HFFc6 (cell line): Measurements from ENCODE around the gene SLC22A23. TPM values are rescaled to one million over a fixed set of nuclear protein-coding genes. Genes with fewer than 3 reads are reported as not detected.

ENCODE experiments used
- DNase-seq: peaks from one replicate; pipeline ENCODE4 v3.0.0-alpha.2; 2018
- H3K27ac Mint-ChIP-seq: 2 replicates; pipeline ENCODE4 v1.8.0; 2020; ENCODE audit warnings: mild to moderate bottlenecking, mixed read lengths
- H3K27me3 Mint-ChIP-seq: 2 replicates; pipeline ENCODE4 v1.8.0; 2021; ENCODE audit warnings: mild to moderate bottlenecking, moderate library complexity, mixed read lengths; ENCODE audit not compliant: insufficient read depth
- H3K36me3 Mint-ChIP-seq: 2 replicates; pipeline ENCODE4 v1.8.0; 2021; ENCODE audit warnings: low read depth, mixed read lengths
- H3K4me1 Mint-ChIP-seq: 2 replicates; pipeline ENCODE4 v1.8.0; 2020; ENCODE audit warnings: low read depth, mixed read lengths
- H3K4me3 Mint-ChIP-seq: 2 replicates; pipeline ENCODE4 v1.8.0; 2020; ENCODE audit warnings: mild to moderate bottlenecking, moderate library complexity, mixed read lengths
- H3K9me3 Mint-ChIP-seq: 2 replicates; pipeline ENCODE4 v1.8.0; 2020; ENCODE audit warnings: mild to moderate bottlenecking, mixed read lengths
- CTCF ChIP-seq: fragments of 200-600 bp; sonication (generic); IDR thresholded peaks from 2 replicates; pipeline ENCODE4 v1.5.0; 2021; ENCODE audit warnings: antibody characterized with exemption, mild to moderate bottlenecking
- total RNA-seq, 6 experiments: library from RNA; stranded (reverse); fragmentation: NEBNext Ultra II Directional; extraction: Animal tissue kit (Norgen Biotek cat#: 25700); gene quantifications; 2 replicates in 1 of 6; 3 replicates in 5 of 6; pipeline ENCODE4 v1.2.3, GENCODE V29; 2021

SLC22A23 gene
- total RNA-seq, 6 experiments from 2014 or later = 0.10 to 0.55 (median 0.21) TPM

- H3K4me1 Mint-ChIP-seq = peaks cover 16% of the 10 kb centered on the region
- H3K4me3 Mint-ChIP-seq = no peak overlapping the region
- no peak overlapping the region for H3K27ac Mint-ChIP-seq
- H3K36me3 Mint-ChIP-seq = no peaks in the 10 kb centered on the region
- H3K9me3 Mint-ChIP-seq = no peaks in the 10 kb centered on the region
- DNase-seq = no peak
- peaks cover 40% of the 10 kb centered on the region for H3K27me3 Mint-ChIP-seq
- no peak for TF ChIP-seq CTCF
These were observed 134.4 kb downstream of the SLC22A23 start for GRCh38 chr6:3322366-3322890.

GRCh38 chr6:3321875-3322274 lies 135.0 kb downstream of the SLC22A23 start:
- peaks cover 43% of the 10 kb centered on the region for H3K27me3 Mint-ChIP-seq
- no peak for TF ChIP-seq CTCF
- no peak for DNase-seq

GRCh38 chr6:3321042-3321441 lies 135.8 kb downstream of the SLC22A23 start:
- H3K4me1 Mint-ChIP-seq = peaks cover 16% of the 10 kb centered on the region
- H3K36me3 Mint-ChIP-seq = no peaks in the 10 kb centered on the region
- no peak for TF ChIP-seq CTCF
- no peak overlapping the region for H3K4me3 Mint-ChIP-seq
- H3K27me3 Mint-ChIP-seq = peaks cover 43% of the 10 kb centered on the region
- H3K9me3 Mint-ChIP-seq = no peaks in the 10 kb centered on the region
- DNase-seq = no peak
- no peak overlapping the region for H3K27ac Mint-ChIP-seq

More at GRCh38 chr6:3321875-3322274, 135.0 kb downstream of the SLC22A23 start:
- H3K9me3 Mint-ChIP-seq = no peaks in the 10 kb centered on the region
- H3K4me1 Mint-ChIP-seq = peaks cover 16% of the 10 kb centered on the region
- no peak overlapping the region for H3K27ac Mint-ChIP-seq
- no peak overlapping the region for H3K4me3 Mint-ChIP-seq
- H3K36me3 Mint-ChIP-seq = no peaks in the 10 kb centered on the region

GRCh38 chr6:3320238-3320811 lies 136.5 kb downstream of the SLC22A23 start:
- Mint-ChIP-seq H3K4me1 (peaks cover 16% of the 10 kb centered on the region), H3K27me3 (peaks cover 45% of the 10 kb centered on the region), H3K9me3 (no peaks in the 10 kb centered on the region), H3K36me3 (no peaks in the 10 kb centered on the region), H3K27ac (no peak overlapping the region), H3K4me3 (no peak overlapping the region)
- DNase-seq = no peak
- no peak for TF ChIP-seq CTCF

- H3K9me3 Mint-ChIP-seq = no peaks in the 10 kb centered on the region
- H3K4me3 Mint-ChIP-seq = no peak overlapping the region
These were observed 137.1 kb downstream of the SLC22A23 start for GRCh38 chr6:3319610-3320200.

More at GRCh38 chr6:3319610-3320200, 137.1 kb downstream of the SLC22A23 start:
- Mint-ChIP-seq H3K27me3 (peaks cover 46% of the 10 kb centered on the region), H3K4me1 (peaks cover 11% of the 10 kb centered on the region), H3K36me3 (no peaks in the 10 kb centered on the region), H3K27ac (no peak overlapping the region)
- no peak for DNase-seq
- TF ChIP-seq CTCF = no peak
